HUES6 (cell line): ENCODE results near the gene CA9.

Experiments
- H3K27ac ChIP-seq: 2 replicates; pipeline ENCODE4 v1.7.0; 2013; ENCODE audit warnings: low read depth, mild to moderate bottlenecking, low read length, inconsistent platforms
- H3K27me3 ChIP-seq: 2 replicates; pipeline ENCODE4 v1.6.1; 2013; ENCODE audit warnings: low read length; ENCODE audit not compliant: control insufficient read depth, insufficient read depth
- H3K36me3 ChIP-seq: 2 replicates; pipeline ENCODE4 v1.6.1; 2013; ENCODE audit warnings: low read length; ENCODE audit not compliant: control insufficient read depth, insufficient read depth
- H3K4me1 ChIP-seq: 2 replicates; pipeline ENCODE4 v1.6.1; 2013; ENCODE audit warnings: low read length; ENCODE audit not compliant: control insufficient read depth, insufficient read depth
- H3K4me3 ChIP-seq: 2 replicates; pipeline ENCODE4 v1.5.1; 2013; ENCODE audit warnings: low read depth, low read length
- H3K9ac ChIP-seq: one replicate; pipeline ENCODE4 v1.6.1; 2013; ENCODE audit warnings: mild to moderate bottlenecking, low read length
- H3K9me3 ChIP-seq: 2 replicates; pipeline ENCODE4 v1.6.1; 2013; ENCODE audit warnings: low read depth, low read length; ENCODE audit not compliant: control insufficient read depth, insufficient read depth

CA9 gene

DNA sequence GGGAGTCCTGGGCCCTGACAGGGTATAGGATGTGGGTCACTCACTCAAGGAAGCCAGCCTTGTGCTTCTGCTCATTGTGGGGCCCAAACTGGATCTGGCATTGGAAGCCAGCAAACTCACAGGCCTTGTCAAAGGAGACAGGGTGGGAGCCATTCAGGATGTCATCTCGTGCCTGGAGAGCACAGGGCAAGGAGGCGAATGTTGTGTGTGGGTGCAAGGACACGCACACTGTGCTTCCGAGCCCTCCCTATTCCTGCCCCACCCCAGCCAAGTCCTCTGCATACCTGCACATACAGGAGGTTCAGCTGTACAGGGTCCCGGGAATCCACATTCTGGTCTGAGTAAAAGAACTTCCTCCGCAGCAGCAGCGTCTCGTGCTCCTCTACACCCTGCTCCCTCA is 50.2 kb downstream of the CA9 start:
- H3K27ac ChIP-seq, result no peak overlapping the region
- H3K27me3 ChIP-seq, result no peaks in the 10 kb centered on the region
- H3K9me3 ChIP-seq, result no peaks in the 10 kb centered on the region
- no peak overlapping the region for H3K4me3 ChIP-seq
- peaks cover 65% of the 10 kb centered on the region for H3K36me3 ChIP-seq
- peaks cover 28% of the 10 kb centered on the region for H3K4me1 ChIP-seq
- H3K9ac ChIP-seq, result no peak overlapping the region

GRCh38 chr9:35725362-35725761 is 51.6 kb downstream of the CA9 start:
- Histone ChIP-seq H3K4me1 (peaks cover 42% of the 10 kb centered on the region), H3K27me3 (no peaks in the 10 kb centered on the region), H3K9ac (no peak overlapping the region), H3K27ac (no peak overlapping the region), H3K9me3 (no peaks in the 10 kb centered on the region), H3K36me3 (peaks cover 51% of the 10 kb centered on the region), H3K4me3 (no peak overlapping the region)

DNA sequence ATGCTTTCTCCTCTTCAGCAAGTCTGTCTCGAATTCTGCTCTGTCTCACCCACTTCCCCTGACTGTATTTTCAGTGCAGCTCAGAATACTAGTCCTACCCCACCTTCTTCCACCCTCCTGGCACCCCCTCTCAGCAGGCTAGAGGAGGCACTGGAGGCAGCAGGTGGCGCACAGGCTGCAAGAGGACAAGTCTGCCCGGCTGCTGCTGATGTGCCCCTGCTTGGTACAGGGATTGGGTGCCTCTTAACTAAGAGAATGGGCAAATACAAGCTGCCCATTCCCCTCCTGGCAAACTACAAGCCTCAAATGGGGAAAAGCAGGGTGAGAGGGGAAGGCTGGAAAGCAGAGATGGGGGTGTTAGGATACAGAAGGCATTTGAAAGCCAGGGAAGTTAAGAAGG is 53.2 kb downstream of the CA9 start:
- peak overlapping the region; percentile 80 for H3K9ac ChIP-seq
- H3K4me3 ChIP-seq, result no peak overlapping the region
- H3K9me3 ChIP-seq, result no peaks in the 10 kb centered on the region
- peaks cover 50% of the 10 kb centered on the region for H3K4me1 ChIP-seq
- peaks cover 35% of the 10 kb centered on the region for H3K36me3 ChIP-seq
- H3K27me3 ChIP-seq, result no peaks in the 10 kb centered on the region
- peak overlapping the region; percentile 5; the same call in 1 of the 2 replicates for H3K27ac ChIP-seq

GRCh38 chr9:35727676-35728040 is 53.9 kb downstream of the CA9 start:
- Histone ChIP-seq H3K4me3 (peak overlapping the region; percentile 48), H3K27ac (peak overlapping the region; percentile 74)

DNA sequence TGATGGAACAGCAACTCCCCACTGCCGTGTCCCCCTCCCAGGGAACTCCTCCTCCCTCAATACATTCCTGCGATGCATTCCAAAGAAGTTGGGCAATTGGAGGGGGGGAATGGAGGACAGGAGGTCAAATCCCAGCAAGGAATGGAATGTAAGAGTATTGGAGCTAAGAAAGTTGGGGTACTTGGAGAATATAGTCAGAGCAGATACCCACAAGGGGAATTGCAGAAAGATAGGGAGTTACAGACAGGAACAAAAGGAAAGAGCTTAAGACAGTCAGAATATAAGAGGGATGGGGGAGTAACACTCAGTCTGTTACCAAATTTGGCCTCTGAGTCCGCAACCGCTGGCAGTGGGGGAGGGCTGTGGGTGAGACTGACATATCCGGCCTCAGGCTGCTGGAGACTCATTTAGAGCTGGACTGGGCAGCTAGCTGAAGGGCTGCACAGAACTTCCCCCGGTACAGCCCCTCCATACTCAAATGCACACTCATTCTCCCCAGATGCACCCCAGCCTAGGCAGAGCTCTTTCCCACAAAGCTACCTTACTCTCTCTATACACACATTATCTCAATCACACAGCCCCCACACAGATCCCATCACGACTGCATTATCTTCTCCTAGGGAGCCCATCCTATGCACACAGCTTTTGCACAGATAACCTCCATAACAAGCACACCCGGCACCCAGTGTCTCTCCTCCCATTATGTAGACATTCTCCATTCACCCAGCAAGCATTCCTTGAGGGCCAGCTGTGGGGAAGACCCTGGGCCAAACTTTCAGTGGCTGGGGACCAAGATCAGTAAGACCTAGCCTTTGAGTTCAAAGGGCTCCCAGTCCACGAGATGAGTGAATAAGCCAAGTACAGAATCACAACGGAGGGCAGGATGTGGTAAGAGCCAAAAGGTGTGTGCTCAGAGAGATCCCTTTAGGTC is 54.6 kb downstream of the CA9 start:
- peaks cover 24% of the 10 kb centered on the region for H3K36me3 ChIP-seq
- no peaks in the 10 kb centered on the region for H3K9me3 ChIP-seq
- peak overlapping the region; percentile 74 for H3K27ac ChIP-seq
- H3K4me1 ChIP-seq, result peaks cover 51% of the 10 kb centered on the region
- H3K4me3 ChIP-seq, result peak overlapping the region; percentile 48
- H3K27me3 ChIP-seq, result no peaks in the 10 kb centered on the region
- H3K9ac ChIP-seq, result peak overlapping the region; percentile 80

More at GRCh38 chr9:35727676-35728040, 53.9 kb downstream of the CA9 start:
- Histone ChIP-seq H3K9me3 (no peaks in the 10 kb centered on the region), H3K4me1 (peaks cover 50% of the 10 kb centered on the region), H3K9ac (peak overlapping the region; percentile 80), H3K36me3 (peaks cover 28% of the 10 kb centered on the region), H3K27me3 (no peaks in the 10 kb centered on the region)

GRCh38 chr9:35729101-35729500 is 55.4 kb downstream of the CA9 start:
- Histone ChIP-seq H3K4me3 (peak overlapping the region; percentile 91; the same call in 1 of the 2 replicates), H3K36me3 (peaks cover 16% of the 10 kb centered on the region), H3K9me3 (no peaks in the 10 kb centered on the region), H3K9ac (peak overlapping the region; percentile 53), H3K27me3 (no peaks in the 10 kb centered on the region), H3K4me1 (peaks cover 55% of the 10 kb centered on the region), H3K27ac (no peak overlapping the region)

DNA sequence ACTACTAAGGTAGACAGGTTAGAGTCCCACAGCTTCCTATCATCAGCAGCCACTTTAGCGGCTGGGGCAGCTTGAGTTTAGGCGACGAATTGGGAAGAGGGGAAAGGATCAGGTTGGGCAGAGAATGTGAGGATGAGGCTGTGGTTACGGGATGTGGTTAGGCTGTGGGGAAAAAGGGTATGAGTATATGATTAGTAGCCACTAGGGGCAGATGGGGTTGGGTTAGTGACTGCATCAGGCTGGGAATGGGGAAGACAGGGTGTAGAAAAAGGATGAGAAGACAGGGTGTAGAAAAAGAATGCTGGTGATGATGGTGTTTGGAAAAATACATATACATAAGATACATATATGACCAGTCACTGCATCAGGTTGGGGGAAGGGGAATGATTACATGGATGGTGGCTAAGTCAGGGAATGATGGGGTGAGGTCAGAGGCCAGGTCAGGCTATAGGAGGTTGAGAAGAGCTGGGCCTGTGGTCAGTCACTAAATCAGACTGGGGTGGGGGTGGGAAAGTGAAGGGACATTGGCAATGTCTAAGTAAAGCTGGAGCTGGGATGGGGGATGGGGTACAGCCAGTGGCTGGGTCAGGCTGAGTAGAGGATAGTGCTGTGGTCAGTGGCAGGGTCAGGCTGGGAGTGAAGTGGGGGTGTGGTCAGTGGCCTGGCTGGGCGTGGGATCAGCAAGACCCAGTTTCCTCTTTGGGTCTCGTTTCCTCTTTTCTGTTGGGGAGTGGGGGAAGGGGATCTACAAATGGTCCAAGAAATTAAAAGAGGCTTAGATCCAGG is 56.2 kb downstream of the CA9 start:
- Histone ChIP-seq H3K27ac (no peak overlapping the region), H3K4me3 (peak overlapping the region; percentile 91), H3K9ac (peak overlapping the region; percentile 53), H3K36me3 (peaks cover 15% of the 10 kb centered on the region), H3K9me3 (no peaks in the 10 kb centered on the region), H3K4me1 (peaks cover 55% of the 10 kb centered on the region), H3K27me3 (no peaks in the 10 kb centered on the region)

- Histone ChIP-seq H3K4me1 (peaks cover 55% of the 10 kb centered on the region), H3K9me3 (no peaks in the 10 kb centered on the region), H3K36me3 (peaks cover 15% of the 10 kb centered on the region), H3K9ac (no peak overlapping the region), H3K27me3 (no peaks in the 10 kb centered on the region), H3K27ac (no peak overlapping the region), H3K4me3 (peak overlapping the region; percentile 91; the same call in 1 of the 2 replicates)
These were observed 56.7 kb downstream of the CA9 start for GRCh38 chr9:35730486-35730854.
